Epithelial cell of proximal tubule (primary cell): ENCODE results near the gene HOXC5. TPM values are rescaled to one million over a fixed set of nuclear protein-coding genes. Genes with fewer than 3 reads are reported as not detected.

Experiments used
- DNase-seq: peaks from one replicate; pipeline ENCODE4 v3.0.0-alpha.2; 2011; ENCODE audit warnings: low read depth
- H3K4me3 ChIP-seq: 2 replicates; pipeline ENCODE4 v1.5.1; 2011; ENCODE audit warnings: low read depth, mild to moderate bottlenecking, low read length
- CTCF ChIP-seq: conservative IDR thresholded peaks from 2 replicates; pipeline ENCODE4 v1.5.1; 2012; ENCODE audit warnings: low read depth, mild to moderate bottlenecking, low read length
- total RNA-seq: library from RNA; depleted of rRNA; stranded (reverse); fragments of >200 nt; gene quantifications from 2 replicates; pipeline ENCODE4 v1.2.3, GENCODE V29; 2015

The HOXC5 gene
- total RNA-seq, 1 donor from 2014 or later: 1.2 TPM

- TF ChIP-seq CTCF: no peak
- peak within 1 kb of the TSS; percentile 84 for H3K4me3 ChIP-seq
- DNase-seq: no peak
These were observed 32.4 kb upstream of the HOXC5 start, which contains the start of gene HOXC9 for GRCh38 chr12:54000116-54001114. HOXC9 (plus strand) TSS chr12:54000161; CDS start chr12:54000189, 28 bp downstream.

- H3K4me3 ChIP-seq: peak overlapping the region; percentile 84
- no peak for TF ChIP-seq CTCF
- DNase-seq: no peak
These were observed 31.3 kb upstream of the HOXC5 start for GRCh38 chr12:54001283-54002187.

- peak overlapping the region; percentile 84 for H3K4me3 ChIP-seq
- DNase-seq: no peak
- TF ChIP-seq CTCF: no peak
These were observed 30.5 kb upstream of the HOXC5 start for GRCh38 chr12:54002278-54002914.

GRCh38 chr12:54002915-54003389 is 29.9 kb upstream of the HOXC5 start:
- no peak for TF ChIP-seq CTCF
- no peak for DNase-seq
- H3K4me3 ChIP-seq: peak overlapping the region; percentile 11

GRCh38 chr12:54003625-54004024 is 29.2 kb upstream of the HOXC5 start:
- no peak for DNase-seq
- TF ChIP-seq CTCF: no peak
- H3K4me3 ChIP-seq: no peak overlapping the region
